HG03460 (cell line): ENCODE results near the gene RTEL1.

ENCODE experiments used
- ATAC-seq: cut with Tn5 transposase; IDR thresholded peaks from one replicate; pipeline ENCODE4 v1.9.1; 2021; ENCODE audit not compliant: unreplicated experiment

RTEL1 gene

GRCh38 chr20:63737945-63738686 is 80.0 kb downstream of the RTEL1 start:
- no peak for ATAC-seq

GRCh38 chr20:63738687-63739129 is 80.6 kb downstream of the RTEL1 start:
- ATAC-seq = no peak

- ATAC-seq = no peak
Observed at GRCh38 chr20:63739130-63740069, 81.3 kb downstream of the RTEL1 start, which contains the start of gene SLC2A4RG. Gene SLC2A4RG, plus strand, starts transcription at chr20:63739776. Its CDS starts 137 bp downstream, at chr20:63739913.

- ATAC-seq = no peak
Observed at GRCh38 chr20:63740070-63740626, 82.0 kb downstream of the RTEL1 start.

GRCh38 chr20:63740627-63741353 is 82.7 kb downstream of the RTEL1 start:
- ATAC-seq = no peak

GRCh38 chr20:63741354-63741675 is 83.2 kb downstream of the RTEL1 start:
- no peak for ATAC-seq

GRCh38 chr20:63741676-63742380 is 83.7 kb downstream of the RTEL1 start:
- no peak for ATAC-seq

- no peak for ATAC-seq
Observed at GRCh38 chr20:63742381-63743024, 84.4 kb downstream of the RTEL1 start.

- ATAC-seq = no peak
Observed at GRCh38 chr20:63743210-63743970, 85.3 kb downstream of the RTEL1 start.

GRCh38 chr20:63744158-63744557 is 86.0 kb downstream of the RTEL1 start:
- no peak for ATAC-seq

GRCh38 chr20:63744574-63745423 is 86.7 kb downstream of the RTEL1 start:
- no peak for ATAC-seq

- ATAC-seq = no peak
Observed at GRCh38 chr20:63745424-63745805, 87.3 kb downstream of the RTEL1 start.
